ENCODE measurements around the gene NAA80. TPM values are rescaled to one million over a fixed set of nuclear protein-coding genes. Genes with fewer than 3 reads are reported as not detected.
"Not testable (repeated sequence)": the region's sequence is repeated elsewhere in the genome, so short reads cannot be mapped to it uniquely, and the experiment has no call there.

NAA80 gene
- total and polyA plus RNA-seq, 7 donors = 6.8 to 12.8 (median 8.6) TPM

DNA sequence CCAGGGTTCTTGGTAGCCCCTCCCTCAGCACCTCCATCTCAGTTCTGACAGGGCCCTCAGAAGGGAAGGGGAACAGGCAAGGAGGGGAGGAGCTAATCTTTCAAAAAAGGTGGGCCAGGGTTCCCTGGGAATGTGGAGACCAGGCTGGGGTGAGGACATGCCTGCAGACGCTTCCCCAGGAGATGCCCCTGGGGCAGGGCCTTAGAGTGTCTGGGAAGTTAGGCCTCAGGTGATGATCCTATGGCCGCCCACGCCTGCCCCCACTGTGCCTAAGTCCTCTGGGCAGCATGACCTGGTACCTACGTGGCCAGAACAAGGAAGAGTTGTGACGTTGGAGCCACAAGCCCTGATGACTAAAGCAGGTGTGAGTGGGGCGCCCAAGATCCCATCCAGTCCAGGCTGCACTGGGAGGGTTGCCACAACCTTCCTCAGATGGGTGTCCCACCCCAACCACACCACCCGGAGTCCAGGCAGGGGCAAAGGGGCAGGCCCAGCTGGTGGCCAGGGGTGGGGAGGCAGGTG, 34.2 kb downstream of the NAA80 start:
- peaks cover 50% of the 10 kb centered on the region for H3K4me1 ChIP-seq
- ATAC-seq = no peak
- 52 to 56% (median 54%) methylated on average over 7 of the region's 7 CpGs for WGBS, 3 donors

DNA sequence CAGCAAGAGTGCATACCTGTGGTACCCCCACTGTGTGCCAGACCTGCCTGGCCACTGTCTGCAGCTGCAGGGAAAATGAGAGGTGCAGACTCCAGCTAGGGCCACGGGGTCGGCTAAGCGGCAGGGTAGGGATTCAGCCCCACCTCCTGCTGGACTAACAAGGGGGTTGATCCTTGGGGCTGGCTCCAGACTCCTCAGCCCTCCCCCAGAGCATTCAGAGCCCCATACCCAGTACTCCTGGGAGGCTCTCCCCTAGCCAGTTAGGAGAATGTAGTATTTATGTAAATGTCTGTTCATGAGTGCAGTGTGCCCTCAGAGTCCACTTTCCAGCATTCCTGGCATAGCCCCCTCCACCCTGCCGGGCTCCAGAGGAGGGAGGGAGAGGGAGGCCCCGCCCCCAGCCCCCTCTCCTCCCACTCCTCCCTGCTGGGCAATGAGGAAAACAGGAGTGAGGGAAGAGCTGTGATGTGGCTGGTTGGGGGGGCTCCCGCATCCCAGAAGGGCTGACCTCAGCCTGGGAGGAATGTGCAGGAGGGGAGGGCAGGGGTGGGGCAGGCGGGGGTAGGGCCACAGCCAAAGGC, 34.7 kb downstream of the NAA80 start:
- TF ChIP-seq, protein P1, sequence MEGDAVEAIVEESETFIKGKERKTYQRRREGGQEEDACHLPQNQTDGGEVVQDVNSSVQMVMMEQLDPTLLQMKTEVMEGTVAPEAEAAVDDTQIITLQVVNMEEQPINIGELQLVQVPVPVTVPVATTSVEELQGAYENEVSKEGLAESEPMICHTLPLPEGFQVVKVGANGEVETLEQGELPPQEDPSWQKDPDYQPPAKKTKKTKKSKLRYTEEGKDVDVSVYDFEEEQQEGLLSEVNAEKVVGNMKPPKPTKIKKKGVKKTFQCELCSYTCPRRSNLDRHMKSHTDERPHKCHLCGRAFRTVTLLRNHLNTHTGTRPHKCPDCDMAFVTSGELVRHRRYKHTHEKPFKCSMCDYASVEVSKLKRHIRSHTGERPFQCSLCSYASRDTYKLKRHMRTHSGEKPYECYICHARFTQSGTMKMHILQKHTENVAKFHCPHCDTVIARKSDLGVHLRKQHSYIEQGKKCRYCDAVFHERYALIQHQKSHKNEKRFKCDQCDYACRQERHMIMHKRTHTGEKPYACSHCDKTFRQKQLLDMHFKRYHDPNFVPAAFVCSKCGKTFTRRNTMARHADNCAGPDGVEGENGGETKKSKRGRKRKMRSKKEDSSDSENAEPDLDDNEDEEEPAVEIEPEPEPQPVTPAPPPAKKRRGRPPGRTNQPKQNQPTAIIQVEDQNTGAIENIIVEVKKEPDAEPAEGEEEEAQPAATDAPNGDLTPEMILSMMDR (IDR thresholded peaks at IDR 0.05) = no peak
- peaks cover 48% of the 10 kb centered on the region for H3K4me1 ChIP-seq
- WGBS, 3 donors = 17 to 47% (median 35%) methylated on average over 6 to 7 of the region's 7 CpGs

More for the DNA sequence above, 34.2 kb downstream of the NAA80 start:
- Histone ChIP-seq H3K27me3 (ENCODE audit: insufficient read depth in 3 of 3, low read length in 2 of 3) (no peaks in the 10 kb centered on the region), H3K27ac (peak overlapping the region; percentile 63), H3K36me3 (ENCODE audit: insufficient read depth in 1 of 2, low read depth in 1 of 2) (no peaks in the 10 kb centered on the region), H3K4me3 (no peak overlapping the region), H3K9me3 (no peaks in the 10 kb centered on the region)
- TF ChIP-seq, protein P1 (IDR thresholded peaks at IDR 0.05) = no peak
- no peak for DNase-seq
- intact Hi-C loops (cut with DNase I) = loop anchor here in 1 of 2 donors (5.0 to 10.0 kb wide), 2 partner anchors 62 to 280 kb away; partner anchors contain the start of gene TUSC2

GRCh38 chr3:50263478-50264382, 35.5 kb downstream of the NAA80 start:
- 73 to 76% (median 74%) methylated on average over 6 of the region's 6 CpGs for whole genome bisulfite sequencing, 3 donors
- peaks cover 43% of the 10 kb centered on the region for H3K4me1 ChIP-seq
- intact Hi-C loops (cut with DNase I) = loop anchor here in 1 of 2 donors (5.0 to 10.0 kb wide), 2 partner anchors 64 to 281 kb away; partner anchors contain the start of gene TUSC2

More for the DNA sequence above, 34.7 kb downstream of the NAA80 start:
- intact Hi-C loops (cut with DNase I) = loop anchor here in 1 of 2 donors (5.0 to 10.0 kb wide), 2 partner anchors 63 to 280 kb away; partner anchors contain the start of gene TUSC2
- no peaks in the 10 kb centered on the region for H3K36me3 ChIP-seq (ENCODE audit: insufficient read depth in 1 of 2, low read depth in 1 of 2)
- no peaks in the 10 kb centered on the region for H3K27me3 ChIP-seq (ENCODE audit: insufficient read depth in 3 of 3, low read length in 2 of 3)
- no peaks in the 10 kb centered on the region for H3K9me3 ChIP-seq
- H3K27ac ChIP-seq = peak overlapping the region; percentile 63
- no peak overlapping the region for H3K4me3 ChIP-seq
- peak; percentile 74 to 82 for DNase-seq
- ATAC-seq = no peak

DNA sequence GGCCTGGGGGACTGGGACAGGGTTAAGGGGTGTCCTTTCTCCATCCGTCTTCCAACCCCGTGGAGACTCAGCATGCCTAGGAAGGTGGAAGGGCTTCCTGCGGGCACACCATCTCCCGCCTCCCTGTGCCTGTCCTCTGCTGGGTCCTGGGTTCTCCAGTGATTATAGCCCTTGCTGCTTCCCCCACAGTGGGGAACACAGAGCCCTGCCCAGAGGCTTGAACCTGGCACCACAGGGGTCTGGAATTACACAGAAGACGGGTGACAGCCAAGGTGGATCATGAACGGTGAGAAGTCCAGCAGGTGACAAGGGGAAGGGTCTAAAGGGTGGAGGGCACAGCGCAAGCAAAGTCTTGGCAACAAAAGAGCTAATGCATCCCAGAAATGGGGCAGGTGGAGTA, 36.4 kb downstream of the NAA80 start:
- H3K27me3 ChIP-seq (ENCODE audit: insufficient read depth in 3 of 3, low read length in 2 of 3) = no peaks in the 10 kb centered on the region
- WGBS, 3 donors = 71 to 77% (median 74%) methylated on average over 7 of the region's 7 CpGs
- peaks cover 34% of the 10 kb centered on the region for H3K4me1 ChIP-seq
- intact Hi-C loops (cut with DNase I) = loop anchor here in 1 of 2 donors (5.0 to 10.0 kb wide), 2 partner anchors 65 to 282 kb away; partner anchors contain the start of gene TUSC2
- ATAC-seq = no peak
- peaks cover 0 to 4% of the 10 kb centered on the region in 2 donors for H3K36me3 ChIP-seq (ENCODE audit: insufficient read depth in 1 of 2, low read depth in 1 of 2)
- TF ChIP-seq, protein P1 (IDR thresholded peaks at IDR 0.05) = no peak
- no peak overlapping the region for H3K27ac ChIP-seq
- H3K4me3 ChIP-seq = no peak overlapping the region
- H3K9me3 ChIP-seq = no peaks in the 10 kb centered on the region
- DNase-seq = no peak

More at GRCh38 chr3:50263478-50264382, 35.5 kb downstream of the NAA80 start:
- ATAC-seq (no peak), DNase-seq (no peak)
- TF ChIP-seq, protein P1 (IDR thresholded peaks at IDR 0.05) = no peak
- no peaks in the 10 kb centered on the region for H3K36me3 ChIP-seq (ENCODE audit: insufficient read depth in 1 of 2, low read depth in 1 of 2)
- no peaks in the 10 kb centered on the region for H3K9me3 ChIP-seq
- no peak overlapping the region for H3K27ac ChIP-seq
- H3K4me3 ChIP-seq = no peak overlapping the region
- no peaks in the 10 kb centered on the region for H3K27me3 ChIP-seq (ENCODE audit: insufficient read depth in 3 of 3, low read length in 2 of 3)

GRCh38 chr3:50262200-50262599, 37.0 kb downstream of the NAA80 start:
- peaks cover 28% of the 10 kb centered on the region for H3K4me1 ChIP-seq
- H3K27me3 ChIP-seq (ENCODE audit: insufficient read depth in 3 of 3, low read length in 2 of 3); H3K27ac ChIP-seq; H3K36me3 ChIP-seq (ENCODE audit: insufficient read depth in 1 of 2, low read depth in 1 of 2); ATAC-seq; H3K4me3 ChIP-seq; DNase-seq; H3K9me3 ChIP-seq: not testable (repeated sequence)
- 97 to 100% (median 99%) methylated on average over 4 of the region's 4 CpGs for WGBS, 3 donors
- intact Hi-C loops (cut with DNase I) = loop anchor here in 1 of 2 donors (5.0 to 10.0 kb wide), 2 partner anchors 65 to 283 kb away; partner anchors contain the start of gene TUSC2

Measured in psoas muscle (tissue), 8 donors.